RWPE2 (cell line): ENCODE results near the gene CFAP65.

ENCODE experiments used
- ATAC-seq: fragments of 200-7000 bp; cut with Tn5 transposase; 3 replicates; pipeline ENCODE4 v1.9.1; 2021; ENCODE audit warnings: low read depth
- DNase-seq: peaks from one replicate; pipeline ENCODE4 v3.0.0-alpha.2; 2020; ENCODE audit warnings: low spot score
- H3K27ac ChIP-seq: fragments of 450-650 bp; 2 replicates; pipeline ENCODE4 v1.5.1; 2017; ENCODE audit warnings: mild to moderate bottlenecking; ENCODE audit not compliant: poor library complexity, severe bottlenecking
- H3K27me3 ChIP-seq: fragments of 250-450 bp; sonication (Bioruptor Pico); 2 replicates; pipeline ENCODE4 v1.5.1; 2021; ENCODE audit warnings: mild to moderate bottlenecking, moderate library complexity; ENCODE audit not compliant: insufficient read depth, poor library complexity, severe bottlenecking
- H3K36me3 ChIP-seq: fragments of 250-450 bp; sonication (Bioruptor Pico); 2 replicates; pipeline ENCODE4 v1.5.1; 2020; ENCODE audit warnings: low read depth, mild to moderate bottlenecking, moderate library complexity
- H3K4me1 ChIP-seq: fragments of 250-450 bp; sonication (Bioruptor Pico); 2 replicates; pipeline ENCODE4 v1.5.1; 2021; ENCODE audit warnings: mild to moderate bottlenecking, moderate library complexity; ENCODE audit not compliant: insufficient read depth, poor library complexity, severe bottlenecking
- H3K4me3 ChIP-seq: fragments of 250-450 bp; sonication (Bioruptor Pico); 2 replicates; pipeline ENCODE4 v1.5.1; 2021; ENCODE audit warnings: mild to moderate bottlenecking, moderate library complexity; ENCODE audit not compliant: severe bottlenecking
- H3K9me3 ChIP-seq: fragments of 250-450 bp; sonication (Bioruptor Pico); 2 replicates; pipeline ENCODE4 v1.5.1; 2021; ENCODE audit warnings: mild to moderate bottlenecking, moderate library complexity; ENCODE audit not compliant: severe bottlenecking
- CTCF ChIP-seq: fragments of 450-650 bp; IDR thresholded peaks from one replicate; pipeline ENCODE4 v1.5.1; 2017; ENCODE audit warnings: mild to moderate bottlenecking, moderate library complexity; ENCODE audit not compliant: poor library complexity, severe bottlenecking

CFAP65 gene

GRCh38 chr2:219087361-219087760 is 46.0 kb upstream of the CFAP65 start:
- H3K9me3 ChIP-seq = no peaks in the 10 kb centered on the region
- no peaks in the 10 kb centered on the region for H3K27me3 ChIP-seq
- H3K4me1 ChIP-seq = no peaks in the 10 kb centered on the region
- TF ChIP-seq CTCF = no peak
- no peak overlapping the region for H3K4me3 ChIP-seq
- DNase-seq = no peak
- ATAC-seq = no peak
- H3K27ac ChIP-seq = no peak overlapping the region
- H3K36me3 ChIP-seq = 0 out of 2 replicates have a peak, but pooled peaks cover 3% of the 10 kb centered on the region

GRCh38 chr2:219086196-219086595 is 44.9 kb upstream of the CFAP65 start:
- TF ChIP-seq CTCF = no peak
- no peak for ATAC-seq
- Histone ChIP-seq H3K27me3 (no peaks in the 10 kb centered on the region), H3K4me3 (no peak overlapping the region), H3K4me1 (no peaks in the 10 kb centered on the region), H3K9me3 (no peaks in the 10 kb centered on the region), H3K27ac (no peak overlapping the region), H3K36me3 (0 out of 2 replicates have a peak, but pooled peaks cover 3% of the 10 kb centered on the region)
- no peak for DNase-seq

GRCh38 chr2:219084791-219085190 is 43.5 kb upstream of the CFAP65 start:
- no peaks in the 10 kb centered on the region for H3K27me3 ChIP-seq
- ATAC-seq (no peak), DNase-seq (no peak)
- no peak for TF ChIP-seq CTCF
- no peak overlapping the region for H3K27ac ChIP-seq
- H3K4me1 ChIP-seq = no peaks in the 10 kb centered on the region
- 0 out of 2 replicates have a peak, but pooled peaks cover 3% of the 10 kb centered on the region for H3K36me3 ChIP-seq
- H3K9me3 ChIP-seq = no peaks in the 10 kb centered on the region
- H3K4me3 ChIP-seq = no peak overlapping the region

- no peaks in the 10 kb centered on the region for H3K4me1 ChIP-seq
- H3K36me3 ChIP-seq = no peaks in the 10 kb centered on the region
- no peak for DNase-seq
- no peak for TF ChIP-seq CTCF
- H3K4me3 ChIP-seq = no peak overlapping the region
- no peaks in the 10 kb centered on the region for H3K27me3 ChIP-seq
- no peaks in the 10 kb centered on the region for H3K9me3 ChIP-seq
- no peak for ATAC-seq
- H3K27ac ChIP-seq = no peak overlapping the region
These were observed 41.1 kb upstream of the CFAP65 start for GRCh38 chr2:219082332-219082958.

- TF ChIP-seq CTCF = no peak
- H3K9me3 ChIP-seq = no peaks in the 10 kb centered on the region
- H3K27ac ChIP-seq = no peak overlapping the region
- ATAC-seq (no peak), DNase-seq (no peak)
- H3K4me3 ChIP-seq = no peak overlapping the region
- no peaks in the 10 kb centered on the region for H3K36me3 ChIP-seq
- H3K27me3 ChIP-seq = no peaks in the 10 kb centered on the region
- H3K4me1 ChIP-seq = no peaks in the 10 kb centered on the region
These were observed 40.5 kb upstream of the CFAP65 start for GRCh38 chr2:219081701-219082331.
